Transverse colon (tissue), 4 donors: ENCODE measurements around the gene RABGAP1L. TPM values are rescaled to one million over a fixed set of nuclear protein-coding genes. Genes with fewer than 3 reads are reported as not detected.
"Not testable (repeated sequence)": the region's sequence is repeated elsewhere in the genome, so short reads cannot be mapped to it uniquely, and the experiment has no call there.

Source experiments
- DNase-seq: peaks from one replicate; pipeline ENCODE4 v3.0.0-alpha.2; 2019
- H3K27ac ChIP-seq, 4 donors: fragments of 200-600 bp; sonication (generic); 2 replicates each; pipeline ENCODE4 v1.5.1; 2016 to 2018; ENCODE audit warnings: inconsistent platforms in 4 of 4
- H3K27me3 ChIP-seq: fragments of 200-600 bp; sonication (generic); 2 replicates; pipeline ENCODE4 v1.5.1; 2017; ENCODE audit warnings: inconsistent platforms
- H3K36me3 ChIP-seq, 4 donors: fragments of 200-600 bp; sonication (generic); 2 replicates each; pipeline ENCODE4 v1.5.1; 2017 to 2019; ENCODE audit warnings: inconsistent platforms in 4 of 4
- H3K4me1 ChIP-seq, 4 donors: fragments of 200-600 bp; sonication (generic); 2 replicates each; pipeline ENCODE4 v1.5.1; 2017 to 2020; ENCODE audit warnings: inconsistent platforms in 4 of 4
- H3K4me3 ChIP-seq, 4 donors: fragments of 200-600 bp; sonication (generic); 1 replicate in 1 of 4; 2 replicates in 3 of 4; pipeline versions ENCODE4 v1.5.1 to v1.6.1; 2017 to 2019; ENCODE audit warnings: inconsistent platforms in 4 of 4
- H3K9me3 ChIP-seq, 2 donors: fragments of 200-600 bp; sonication (generic); 2 replicates each; pipeline ENCODE4 v1.5.1; 2017 to 2019; ENCODE audit warnings: inconsistent platforms in 2 of 2
- EP300 ChIP-seq: sonication (generic); formaldehyde crosslinking; IDR thresholded peaks from one replicate; pipeline ENCODE4 v1.6.1; 2017; ENCODE audit warnings: antibody characterized with exemption, low read depth
- POLR2A ChIP-seq: fragments of 450-650 bp; IDR thresholded peaks from one replicate; pipeline ENCODE4 v1.6.1; 2016; ENCODE audit warnings: antibody characterized with exemption, mild to moderate bottlenecking, moderate library complexity
- POLR2AphosphoS5 ChIP-seq, 3 donors: sonication (generic); formaldehyde crosslinking; IDR thresholded peaks; one replicate each; pipeline ENCODE4 v1.6.1; 2016; ENCODE audit warnings: antibody characterized with exemption in 3 of 3
- WGBS, 2 donors: methylation state at CpG; one replicate each; pipeline ENCODE4 v1.1.5; 2018; ENCODE audit warnings: low coverage in 1 of 2; 5-methylcytosine and 5-hydroxymethylcytosine counted together
- in situ Hi-C, 4 donors: fragments of 200-750 bp; cut with MboI; loops; one replicate each; pipeline versions ENCODE4 v1.15.0 to v1.15.1; 2017; ENCODE audit warnings: low sequenced_read_pairs in 3 of 4, low pct_ligation_motif_present in 1 of 4, low pct_unique_long_range_greater_than_20kb in 1 of 4
- intact Hi-C: fragments of 100-400 bp; cut with DNase I; formaldehyde crosslinking; loops from one replicate; pipeline ENCODE4 v1.15.1; 2023; ENCODE audit warnings: low total_unique reads
- total RNA-seq, 4 donors: library from RNA; depleted of rRNA; stranded (reverse); fragments of >200 nt; gene quantifications; one replicate each; pipeline ENCODE4 v1.1.0, GENCODE V29; 2016
- TF ChIP-seq, protein P1 (sequence below), 5 experiments: fragments of 200-600 bp in 3 of 5; fragments of 450-650 bp in 2 of 5; sonication (generic) in 3 of 5; IDR thresholded peaks; 1 replicate in 2 of 5; 2 replicates in 3 of 5; pipeline ENCODE4 v1.5.1; 2016 to 2017; ENCODE audit warnings: antibody characterized with exemption in 5 of 5, inconsistent platforms in 3 of 5, mild to moderate bottlenecking in 2 of 5, moderate library complexity in 1 of 5

Gene RABGAP1L
- total RNA-seq, 4 donors from 2014 or later: 68.9 to 127 (median 99.9) TPM

DNA sequence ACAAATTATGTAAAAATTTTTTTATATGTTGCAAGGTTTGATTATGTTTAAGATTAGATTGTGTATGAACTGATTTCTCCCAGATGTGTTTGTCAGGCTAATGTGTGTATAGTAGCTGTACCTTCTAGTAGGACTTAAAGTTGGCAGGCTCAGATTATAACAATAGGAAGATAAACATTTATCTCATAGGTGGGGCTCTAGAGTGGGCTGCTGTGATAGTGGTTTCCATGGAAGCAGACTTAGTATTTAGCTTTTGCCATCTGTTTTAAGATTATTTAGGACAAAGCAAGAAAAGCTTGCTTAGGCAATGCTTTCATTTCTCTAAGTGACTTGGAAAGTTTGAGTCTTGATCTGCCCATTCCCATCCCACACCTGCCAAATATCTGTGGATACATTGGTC lies 652.7 kb downstream of the RABGAP1L start:
- intact Hi-C loops: no loop called here
- no peaks in the 10 kb centered on the region for H3K9me3 ChIP-seq
- no peak for DNase-seq
- H3K4me3 ChIP-seq: no peak overlapping the region
- no peak overlapping the region for H3K27ac ChIP-seq
- no peaks in the 10 kb centered on the region for H3K27me3 ChIP-seq
- in situ Hi-C loops: no loop called here
- H3K4me1 ChIP-seq: no peaks in the 10 kb centered on the region
- H3K36me3 ChIP-seq: no peaks in the 10 kb centered on the region
- TF ChIP-seq, protein P1, sequence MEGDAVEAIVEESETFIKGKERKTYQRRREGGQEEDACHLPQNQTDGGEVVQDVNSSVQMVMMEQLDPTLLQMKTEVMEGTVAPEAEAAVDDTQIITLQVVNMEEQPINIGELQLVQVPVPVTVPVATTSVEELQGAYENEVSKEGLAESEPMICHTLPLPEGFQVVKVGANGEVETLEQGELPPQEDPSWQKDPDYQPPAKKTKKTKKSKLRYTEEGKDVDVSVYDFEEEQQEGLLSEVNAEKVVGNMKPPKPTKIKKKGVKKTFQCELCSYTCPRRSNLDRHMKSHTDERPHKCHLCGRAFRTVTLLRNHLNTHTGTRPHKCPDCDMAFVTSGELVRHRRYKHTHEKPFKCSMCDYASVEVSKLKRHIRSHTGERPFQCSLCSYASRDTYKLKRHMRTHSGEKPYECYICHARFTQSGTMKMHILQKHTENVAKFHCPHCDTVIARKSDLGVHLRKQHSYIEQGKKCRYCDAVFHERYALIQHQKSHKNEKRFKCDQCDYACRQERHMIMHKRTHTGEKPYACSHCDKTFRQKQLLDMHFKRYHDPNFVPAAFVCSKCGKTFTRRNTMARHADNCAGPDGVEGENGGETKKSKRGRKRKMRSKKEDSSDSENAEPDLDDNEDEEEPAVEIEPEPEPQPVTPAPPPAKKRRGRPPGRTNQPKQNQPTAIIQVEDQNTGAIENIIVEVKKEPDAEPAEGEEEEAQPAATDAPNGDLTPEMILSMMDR (IDR thresholded peaks at IDR 0.05): no peak
- no peak for TF ChIP-seq POLR2A

DNA sequence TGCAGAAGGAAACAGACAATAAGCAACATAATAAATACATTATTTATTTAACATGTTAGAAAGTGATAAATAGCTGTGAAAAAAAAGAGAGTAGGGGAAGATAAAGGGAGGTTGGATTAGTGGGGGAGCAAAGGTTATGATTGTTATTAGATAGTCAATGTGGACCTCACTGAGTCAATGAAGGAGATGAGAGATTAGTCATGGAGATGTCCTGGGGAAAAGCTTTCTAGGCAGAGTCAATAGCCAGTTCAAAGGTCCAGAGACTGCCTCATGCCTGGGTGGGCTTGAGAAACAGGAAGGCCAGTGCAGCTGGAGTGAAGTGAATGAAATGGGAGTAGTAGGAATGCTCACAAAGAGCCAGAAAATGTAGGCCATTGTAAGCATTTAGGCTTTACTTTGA lies 653.3 kb downstream of the RABGAP1L start:
- TF ChIP-seq, protein P1 (IDR thresholded peaks at IDR 0.05): no peak
- TF ChIP-seq POLR2A (no peak), EP300 (no peak), POLR2AphosphoS5 (IDR thresholded peaks at IDR 0.05) (no peak)
- no peaks in the 10 kb centered on the region for H3K9me3 ChIP-seq
- no peak overlapping the region for H3K4me3 ChIP-seq
- no peak overlapping the region for H3K27ac ChIP-seq
- DNase-seq: no peak
- H3K36me3 ChIP-seq: no peaks in the 10 kb centered on the region
- intact Hi-C loops (no loop called here), in situ Hi-C loops (no loop called here)
- no peaks in the 10 kb centered on the region for H3K27me3 ChIP-seq
- no peaks in the 10 kb centered on the region for H3K4me1 ChIP-seq

DNA sequence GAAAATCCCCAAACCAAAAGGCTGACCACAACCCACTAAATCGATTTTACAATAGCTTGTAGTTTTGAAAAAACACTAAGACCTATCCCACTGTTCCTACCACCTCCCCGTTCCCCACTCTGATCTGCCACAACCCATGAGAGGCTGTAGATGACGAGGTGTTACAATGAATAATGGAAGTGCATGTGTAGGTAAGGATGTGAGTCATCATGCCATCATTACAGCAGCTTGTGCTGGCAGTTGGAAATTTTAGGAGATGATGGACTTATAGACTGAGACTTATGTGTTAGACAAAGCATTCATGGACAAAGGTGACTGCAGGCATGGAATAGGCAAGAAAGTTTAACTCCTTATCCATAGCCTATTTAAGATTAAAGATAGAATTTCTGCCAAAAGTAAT lies 655.7 kb downstream of the RABGAP1L start:
- Histone ChIP-seq H3K27me3 (no peaks in the 10 kb centered on the region), H3K4me1 (no peaks in the 10 kb centered on the region), H3K4me3 (no peak overlapping the region), H3K9me3 (no peaks in the 10 kb centered on the region), H3K36me3 (no peaks in the 10 kb centered on the region), H3K27ac (no peak overlapping the region)
- intact Hi-C loops: no loop called here
- WGBS, 2 donors: 67 to 77% methylated on average over 3 of the region's 3 CpGs
- no peak for DNase-seq
- in situ Hi-C loops: no loop called here
- TF ChIP-seq EP300: no peak
- no peak for TF ChIP-seq POLR2A
- no peak for TF ChIP-seq POLR2AphosphoS5 (IDR thresholded peaks at IDR 0.05)
- TF ChIP-seq, protein P1 (IDR thresholded peaks at IDR 0.05): no peak

DNA sequence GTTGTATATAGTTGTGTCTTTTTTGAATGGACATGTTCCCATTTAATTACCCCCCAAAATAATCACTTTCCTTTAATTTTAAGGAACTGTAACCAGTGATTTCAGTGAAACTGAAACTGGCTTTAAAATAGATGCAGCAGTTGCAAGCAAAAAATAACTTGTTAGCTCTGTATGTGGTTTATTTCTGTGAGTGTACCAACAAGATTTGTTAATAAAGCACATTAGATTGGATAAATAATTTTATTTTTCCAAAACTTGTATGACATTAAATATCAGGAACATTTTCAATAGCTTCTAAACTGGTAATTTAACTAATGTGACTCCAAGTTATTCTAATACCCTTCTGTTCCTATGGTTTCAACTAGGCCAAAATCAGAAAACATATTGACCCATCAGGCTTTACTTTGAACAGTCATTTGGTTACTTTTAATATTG lies 656.2 kb downstream of the RABGAP1L start:
- Histone ChIP-seq H3K4me3 (no peak overlapping the region), H3K36me3 (no peaks in the 10 kb centered on the region), H3K9me3 (no peaks in the 10 kb centered on the region), H3K27me3 (no peaks in the 10 kb centered on the region), H3K4me1 (no peaks in the 10 kb centered on the region), H3K27ac (no peak overlapping the region)
- no peak for DNase-seq
- in situ Hi-C loops: no loop called here
- intact Hi-C loops: no loop called here
- TF ChIP-seq POLR2AphosphoS5 (IDR thresholded peaks at IDR 0.05) (no peak), POLR2A (no peak), EP300 (no peak)
- TF ChIP-seq, protein P1 (IDR thresholded peaks at IDR 0.05): no peak

DNA sequence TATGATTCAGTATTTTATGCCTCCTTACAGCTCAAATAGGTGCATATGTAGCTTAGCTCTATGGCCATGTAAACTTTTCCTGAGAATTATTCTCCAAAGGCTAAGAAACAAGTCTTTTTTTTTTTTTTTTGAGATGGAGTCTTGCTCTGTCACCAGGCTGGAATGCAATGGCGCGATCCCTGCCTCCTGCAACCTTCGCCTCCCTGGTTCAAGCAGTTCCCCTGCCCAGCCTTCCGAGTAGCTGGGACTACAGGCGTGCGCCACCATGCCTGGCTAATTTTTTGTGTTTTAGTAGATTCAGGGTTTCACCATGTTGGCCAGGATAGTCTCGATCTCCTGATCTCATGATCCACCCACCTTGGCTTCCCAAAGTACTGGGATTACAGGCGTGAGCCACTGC lies 657.3 kb downstream of the RABGAP1L start:
- 95 to 100% methylated on average over 6 to 8 of the region's 8 CpGs for WGBS, 2 donors

More for the DNA sequence above, 657.3 kb downstream of the RABGAP1L start:
- intact Hi-C loops, H3K4me3 ChIP-seq, H3K4me1 ChIP-seq, H3K27me3 ChIP-seq, in situ Hi-C loops, H3K9me3 ChIP-seq, H3K27ac ChIP-seq, DNase-seq, H3K36me3 ChIP-seq: not testable (repeated sequence)
